ENCODE measurements around the gene N4BP2L1.

DNA sequence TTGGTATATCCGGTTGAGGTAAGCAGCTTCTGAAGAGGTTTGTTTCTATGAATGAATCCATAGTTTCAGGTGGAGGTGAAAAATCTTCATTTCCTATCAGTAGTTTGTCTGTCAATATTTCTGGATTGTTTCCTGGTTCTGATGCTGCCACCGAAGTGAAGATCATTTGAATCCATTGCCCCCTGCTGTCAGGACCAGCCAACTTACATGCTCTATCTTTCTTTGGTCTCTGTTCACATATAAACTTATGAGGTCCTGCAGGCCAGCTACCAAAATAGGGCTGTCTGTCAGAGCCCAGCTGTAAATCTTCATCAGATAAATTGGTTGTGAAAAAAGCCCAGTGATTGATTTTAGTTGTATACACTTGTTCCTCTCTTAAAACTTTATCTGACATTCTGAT, 15.2 kb upstream of the N4BP2L1 start:
- TF ChIP-seq, protein P1, sequence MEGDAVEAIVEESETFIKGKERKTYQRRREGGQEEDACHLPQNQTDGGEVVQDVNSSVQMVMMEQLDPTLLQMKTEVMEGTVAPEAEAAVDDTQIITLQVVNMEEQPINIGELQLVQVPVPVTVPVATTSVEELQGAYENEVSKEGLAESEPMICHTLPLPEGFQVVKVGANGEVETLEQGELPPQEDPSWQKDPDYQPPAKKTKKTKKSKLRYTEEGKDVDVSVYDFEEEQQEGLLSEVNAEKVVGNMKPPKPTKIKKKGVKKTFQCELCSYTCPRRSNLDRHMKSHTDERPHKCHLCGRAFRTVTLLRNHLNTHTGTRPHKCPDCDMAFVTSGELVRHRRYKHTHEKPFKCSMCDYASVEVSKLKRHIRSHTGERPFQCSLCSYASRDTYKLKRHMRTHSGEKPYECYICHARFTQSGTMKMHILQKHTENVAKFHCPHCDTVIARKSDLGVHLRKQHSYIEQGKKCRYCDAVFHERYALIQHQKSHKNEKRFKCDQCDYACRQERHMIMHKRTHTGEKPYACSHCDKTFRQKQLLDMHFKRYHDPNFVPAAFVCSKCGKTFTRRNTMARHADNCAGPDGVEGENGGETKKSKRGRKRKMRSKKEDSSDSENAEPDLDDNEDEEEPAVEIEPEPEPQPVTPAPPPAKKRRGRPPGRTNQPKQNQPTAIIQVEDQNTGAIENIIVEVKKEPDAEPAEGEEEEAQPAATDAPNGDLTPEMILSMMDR (IDR thresholded peaks at IDR 0.05; ENCODE audit: low read depth, low read length): peak; percentile 80
- no peak for TF ChIP-seq EZH2phosphoT487 (IDR thresholded peaks at IDR 0.05; ENCODE audit: low read depth)
